Islet of Langerhans (tissue), 1 donor: ENCODE data around the gene SBK1.

ENCODE experiments used
- FAIRE-seq: peaks from one replicate; lab custom pipeline; 2011; peaks lifted over from hg19 to GRCh38; lab: Jason Lieb, UNC

Gene SBK1

DNA sequence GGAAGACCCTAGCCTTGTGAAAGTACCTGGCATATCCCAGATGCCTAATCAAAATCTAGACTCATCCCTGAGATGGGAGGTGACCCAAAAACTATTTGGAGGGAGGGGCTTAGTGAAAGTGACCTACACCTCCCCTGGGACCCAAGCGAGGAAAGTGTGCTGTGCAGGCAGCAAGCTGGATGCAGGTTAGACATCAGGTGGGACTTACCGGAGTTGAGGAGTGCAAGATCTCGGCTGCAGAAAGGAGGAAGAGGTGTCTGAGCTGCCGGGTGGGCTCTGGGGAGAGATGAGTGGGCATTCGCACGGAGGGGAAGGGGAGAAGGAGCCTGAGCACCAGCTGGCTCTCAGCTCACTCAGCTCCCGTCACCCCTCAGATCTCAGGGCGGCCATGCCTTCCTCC lies 10.3 kb upstream of the SBK1 start:
- FAIRE-seq = no peak

DNA sequence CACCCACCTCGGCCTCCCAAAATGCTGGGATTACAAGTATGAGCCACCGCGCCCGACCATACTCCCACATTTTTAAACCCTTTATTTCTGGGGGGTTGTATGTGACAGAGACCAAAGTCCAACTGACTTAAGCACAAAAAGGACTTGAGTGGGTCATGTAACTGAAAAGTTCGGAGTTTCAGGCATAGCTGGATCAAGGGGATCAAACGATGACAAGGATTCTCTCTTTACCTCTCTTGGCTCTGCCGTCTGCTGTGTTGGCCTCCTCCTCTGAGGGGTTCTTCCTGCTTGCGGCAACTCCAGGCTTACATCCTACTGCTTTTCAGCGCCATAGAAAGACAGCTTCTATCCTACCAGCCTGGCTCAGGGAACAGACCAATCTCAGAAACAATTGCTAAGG lies 9.2 kb upstream of the SBK1 start:
- no peak for FAIRE-seq

DNA sequence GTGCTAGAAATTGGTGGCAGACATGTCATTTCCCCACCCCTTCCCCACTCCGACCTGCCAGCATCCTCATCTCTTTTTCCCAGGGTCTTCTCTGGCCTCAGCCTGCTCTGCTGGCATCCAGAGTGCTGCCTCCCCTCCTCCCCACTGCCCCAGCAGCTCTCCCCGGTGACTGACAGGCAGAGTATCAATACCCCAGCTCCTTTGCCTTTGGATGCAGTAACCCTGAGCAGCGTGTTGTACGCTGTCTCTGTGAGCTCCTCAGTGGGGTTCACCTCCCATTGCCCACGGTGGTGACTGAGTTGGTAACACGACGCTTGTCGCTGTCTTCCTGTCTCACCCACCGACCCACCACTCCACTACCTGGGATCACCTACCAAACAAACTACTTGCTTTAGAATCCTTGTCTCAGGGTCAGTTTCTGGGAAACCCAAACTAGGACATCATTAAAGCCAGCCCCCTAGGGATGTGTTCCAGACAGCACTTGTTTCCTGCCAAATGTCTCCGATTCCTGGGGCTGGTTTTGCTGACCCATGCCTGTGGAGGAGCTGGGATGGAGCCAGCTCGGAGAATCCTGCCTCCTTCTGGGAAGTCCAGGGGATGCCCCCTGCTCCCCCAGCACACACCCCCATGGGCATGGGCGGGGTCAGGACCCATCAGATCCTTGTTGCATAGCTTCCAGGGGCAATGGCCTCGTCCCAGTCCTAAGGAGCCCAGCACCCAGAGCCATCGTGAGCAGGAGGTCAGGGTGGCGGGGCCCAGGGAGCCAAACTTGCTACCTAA lies 8.3 kb upstream of the SBK1 start:
- no peak for FAIRE-seq

DNA sequence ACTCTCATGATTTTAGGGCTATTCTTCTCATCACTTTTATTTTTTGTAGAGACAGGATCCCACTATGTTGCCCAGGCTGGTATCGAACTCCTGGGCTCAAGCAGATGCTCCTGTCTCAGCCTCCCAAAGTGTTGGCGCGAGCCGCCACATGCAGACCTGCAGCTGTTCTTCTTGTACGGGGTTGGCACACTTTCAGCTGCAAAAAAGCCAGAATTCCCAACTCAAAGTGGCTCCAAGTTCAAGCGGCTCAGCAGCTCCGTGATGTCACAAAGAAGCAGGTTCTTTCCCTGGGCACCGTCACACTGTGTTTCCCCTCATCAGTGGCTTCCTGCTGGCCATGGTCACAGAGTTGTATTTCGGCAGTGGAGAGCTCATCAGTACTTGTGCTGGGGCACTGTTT lies 6.7 kb upstream of the SBK1 start:
- FAIRE-seq = no peak

GRCh38 chr16:28288114-28288513 lies 4.2 kb upstream of the SBK1 start:
- FAIRE-seq = no peak

- no peak for FAIRE-seq
Observed at GRCh38 chr16:28289048-28289447, 3.3 kb upstream of the SBK1 start.

GRCh38 chr16:28289939-28290858 lies 2.1 kb upstream of the SBK1 start:
- no peak for FAIRE-seq

GRCh38 chr16:28290859-28291254 lies 1.5 kb upstream of the SBK1 start:
- no peak for FAIRE-seq

GRCh38 chr16:28292731-28293600 lies 641 bp downstream of the SBK1 start:
- FAIRE-seq = no peak

DNA sequence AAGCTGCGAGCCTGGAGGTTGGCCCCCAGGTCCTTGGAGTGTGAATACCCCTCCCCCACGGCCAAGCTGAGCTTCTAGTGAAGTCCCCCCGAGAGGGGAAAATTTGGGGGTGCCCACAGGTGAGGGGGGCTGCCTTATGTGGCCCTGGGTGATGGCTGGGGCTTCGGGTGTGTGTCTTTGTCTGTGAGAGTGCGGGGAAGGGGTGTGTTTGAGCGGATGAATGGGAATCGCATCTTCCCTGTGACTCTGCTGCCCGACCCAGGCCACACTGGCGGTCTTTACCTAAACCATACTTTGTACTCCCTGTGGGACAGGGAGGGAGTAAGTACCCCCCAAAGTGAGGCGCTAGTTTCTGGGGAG lies 1.3 kb downstream of the SBK1 start:
- FAIRE-seq = no peak

DNA sequence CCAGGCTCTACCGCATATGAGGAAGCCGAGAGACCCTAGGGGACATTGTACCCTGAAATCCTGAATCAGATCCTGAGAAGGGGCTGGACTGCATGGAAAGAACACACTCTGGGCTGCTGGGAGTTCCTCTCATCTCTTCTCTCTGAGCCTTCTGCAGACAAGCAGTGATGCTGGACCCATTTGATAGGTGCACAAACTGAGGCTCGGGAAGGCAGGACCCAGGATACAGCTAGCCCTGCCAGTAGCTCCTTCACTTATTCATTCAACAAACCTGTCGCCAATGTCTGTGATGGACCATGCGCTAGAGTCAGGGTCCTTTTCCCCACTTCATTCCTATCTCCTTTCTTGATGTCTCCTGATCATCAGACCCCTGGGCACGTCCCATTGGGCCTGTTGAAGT lies 1.9 kb downstream of the SBK1 start:
- no peak for FAIRE-seq

GRCh38 chr16:28295276-28295675 lies 3.0 kb downstream of the SBK1 start:
- FAIRE-seq = no peak

- FAIRE-seq = no peak
Observed at GRCh38 chr16:28297308-28297707, 5.0 kb downstream of the SBK1 start.

DNA sequence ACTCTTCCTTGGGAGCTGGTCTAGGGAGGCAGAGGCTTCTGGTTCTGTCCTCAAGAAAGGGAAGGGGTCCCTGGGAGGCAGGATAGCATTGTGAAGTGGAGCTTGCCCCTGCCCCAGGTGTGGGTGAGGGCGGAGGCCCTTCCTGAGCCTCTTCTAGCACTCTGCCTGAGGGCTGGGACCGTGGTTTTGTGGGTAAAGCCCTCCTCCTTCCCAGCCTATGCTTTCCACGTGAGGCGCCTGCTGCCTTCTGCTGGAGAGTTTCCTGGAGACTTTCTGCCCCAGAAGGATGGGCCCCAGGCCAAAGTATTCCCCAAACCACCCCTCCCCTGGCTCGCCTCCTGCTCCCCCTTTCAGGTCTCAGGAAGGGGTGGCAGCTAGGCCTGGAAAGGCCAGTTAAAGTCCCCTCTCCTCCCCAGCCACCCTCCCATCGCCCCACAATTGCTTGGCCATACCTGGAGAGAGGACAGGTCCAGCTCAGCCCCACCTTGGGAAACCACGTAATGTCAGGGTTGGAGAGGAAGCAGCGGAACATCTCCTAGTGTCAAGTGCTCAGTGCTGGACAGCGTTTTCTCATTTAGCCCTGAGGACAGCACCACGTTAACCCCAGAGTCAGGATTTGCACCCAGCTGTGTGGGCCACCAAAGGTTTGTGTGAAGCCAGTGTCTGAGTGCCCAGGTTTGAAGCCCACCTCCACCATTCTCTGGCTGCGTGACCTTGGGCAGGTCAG lies 5.6 kb downstream of the SBK1 start:
- FAIRE-seq = no peak

DNA sequence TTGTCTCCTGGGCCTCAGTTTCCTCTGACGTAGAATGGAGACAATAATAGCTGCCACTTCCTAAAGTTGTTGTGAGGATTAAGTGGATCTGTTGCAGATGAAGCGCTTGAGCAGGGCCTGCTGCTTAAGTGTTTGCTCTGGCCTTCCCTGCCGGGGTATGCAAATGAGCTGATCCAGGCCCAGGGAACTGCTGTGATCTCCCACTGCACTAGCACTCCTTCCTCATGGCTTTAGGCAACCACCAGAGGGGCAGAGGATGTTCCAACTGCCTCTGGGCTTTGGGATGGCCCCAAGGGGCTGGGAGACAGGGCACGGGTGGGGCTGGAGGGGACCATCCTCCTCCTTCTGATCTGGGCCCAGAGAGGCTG lies 6.2 kb downstream of the SBK1 start:
- FAIRE-seq = no peak

GRCh38 chr16:28300327-28300726 lies 8.0 kb downstream of the SBK1 start:
- FAIRE-seq = no peak

DNA sequence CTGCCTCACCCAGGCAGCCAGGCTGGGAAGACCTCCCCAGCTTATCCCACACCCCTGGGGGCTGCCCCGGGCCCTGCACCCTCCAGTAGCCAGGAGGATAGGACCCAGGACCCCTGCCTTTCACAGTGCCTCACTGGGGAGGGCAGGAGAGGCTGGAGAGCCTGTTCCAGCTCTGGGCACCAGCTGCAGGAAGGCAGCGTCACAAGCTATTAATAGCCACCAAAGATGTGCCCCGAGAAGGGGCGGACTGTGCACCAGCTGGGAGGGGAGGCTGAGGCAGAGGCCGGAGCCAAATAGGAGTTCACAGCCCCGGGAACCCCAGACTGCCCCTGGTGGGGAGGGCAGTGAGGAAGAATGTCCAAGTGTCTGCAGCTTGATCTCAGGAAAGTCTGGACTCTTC lies 8.8 kb downstream of the SBK1 start:
- no peak for FAIRE-seq

- FAIRE-seq = no peak
Observed at GRCh38 chr16:28301620-28302019, 9.3 kb downstream of the SBK1 start.

GRCh38 chr16:28303132-28303531 lies 10.8 kb downstream of the SBK1 start:
- no peak for FAIRE-seq

DNA sequence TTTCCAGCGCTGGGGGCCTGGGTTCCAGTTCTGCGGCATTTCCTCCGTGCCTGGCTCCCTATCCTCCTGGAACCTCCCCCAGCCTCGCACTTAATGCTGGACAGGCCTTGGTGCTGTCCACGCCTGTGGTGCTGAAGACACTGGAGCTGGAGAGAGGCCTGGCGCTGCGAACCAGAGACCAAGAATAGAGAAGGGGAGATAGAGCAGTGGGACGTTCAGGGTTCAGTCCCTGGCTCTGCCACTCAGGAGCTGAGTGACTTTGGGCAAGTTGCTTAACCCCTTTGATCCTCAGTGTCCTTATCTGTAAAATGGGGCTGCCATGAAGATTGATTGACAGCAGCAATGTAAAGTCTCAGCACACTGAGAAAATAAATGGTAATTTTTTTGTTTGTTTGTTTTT lies 11.9 kb downstream of the SBK1 start:
- FAIRE-seq = no peak

- no peak for FAIRE-seq
Observed at GRCh38 chr16:28307936-28308335, 15.6 kb downstream of the SBK1 start.
